GM12878 (cell line): ENCODE data around the gene CRELD2. TPM values are rescaled to one million over a fixed set of nuclear protein-coding genes. Genes with fewer than 3 reads are reported as not detected.

Experiments
- ATAC-seq: fragments of 200-7000 bp; cut with Tn5 transposase; 3 replicates; pipeline ENCODE4 v1.9.1; 2020; ENCODE audit warnings: mild to moderate bottlenecking, moderate library complexity
- BruUV-seq: library from RNA; stranded (reverse); fragments of 400-500 nt; replicated peaks from 2 replicates; lab custom pipeline; 2021; lab: Mats Ljungman, UMichigan
- CTCF ChIA-PET: fragments of 300-600 bp; sonication (Branson Sonifier 250); formaldehyde crosslinking; extraction: SDS; loops from one replicate; lab custom pipeline; 2021; ENCODE audit warnings: inconsistent platforms; lab: Yijun Ruan, JAX
- POLR2A ChIA-PET: fragments of 350-600 bp; formaldehyde crosslinking; extraction: SDS; loops from one replicate; lab custom pipeline; 2021; ENCODE audit warnings: inconsistent platforms; lab: Charles Lee
- RAD21 ChIA-PET: fragments of 300-600 bp; sonication (Branson Sonifier 250); formaldehyde crosslinking; loops from one replicate; lab custom pipeline; 2023; ENCODE audit warnings: antibody characterized with exemption; ENCODE audit not compliant: unreplicated experiment; lab: Charles Lee
- SMC1A ChIA-PET: fragments of 300-600 bp; sonication (Branson Sonifier 250); formaldehyde crosslinking; loops from one replicate; lab custom pipeline; 2023; ENCODE audit not compliant: unreplicated experiment, uncharacterized antibody; lab: Charles Lee
- DNase-seq: peaks from one replicate; pipeline ENCODE4 v3.0.0-alpha.2; 2011; ENCODE audit warnings: low read depth, low spot score
- FAIRE-seq: peaks from 3 replicates; lab custom pipeline; 2011; peaks lifted over from hg19 to GRCh38; lab: Jason Lieb, UNC
- H2AFZ ChIP-seq: 2 replicates; pipeline ENCODE4 v1.6.0; 2011; ENCODE audit warnings: low read depth, low read length, control low read depth; ENCODE audit not compliant: control insufficient read depth
- H3K27ac ChIP-seq: 2 replicates; pipeline ENCODE4 v1.5.1; 2011; ENCODE audit warnings: control low read depth; ENCODE audit not compliant: control insufficient read depth, insufficient read depth
- H3K27me3 ChIP-seq, 2 experiments: replicated peaks in 1 of 2; 2 replicates each; pipeline versions ENCODE4 v1.6.0 to v1.6.1; 2011; ENCODE audit warnings: low read length in 1 of 2; ENCODE audit not compliant: control insufficient read depth in 2 of 2, insufficient read depth in 2 of 2
- H3K36me3 ChIP-seq, 2 experiments: 2 replicates each; pipeline ENCODE4 v1.5.1; 2011; ENCODE audit warnings: low read length in 1 of 2; ENCODE audit not compliant: control insufficient read depth in 2 of 2, insufficient read depth in 2 of 2
- H3K4me1 ChIP-seq: 2 replicates; pipeline ENCODE4 v1.6.1; 2011; ENCODE audit warnings: mild to moderate bottlenecking, low read length, moderate library complexity, mixed read lengths; ENCODE audit not compliant: control insufficient read depth, insufficient read depth
- H3K4me2 ChIP-seq: 2 replicates; pipeline ENCODE4 v1.6.0; 2011; ENCODE audit warnings: control low read depth; ENCODE audit not compliant: control insufficient read depth, insufficient read depth
- H3K4me3 ChIP-seq: fragments of 200-600 bp; sonication (generic); 2 replicates; pipeline ENCODE4 v1.5.1; 2016
- H3K79me2 ChIP-seq: 2 replicates; pipeline ENCODE4 v1.6.0; 2011; ENCODE audit warnings: low read length; ENCODE audit not compliant: control insufficient read depth, insufficient read depth
- H3K9ac ChIP-seq: 2 replicates; pipeline ENCODE4 v1.8.0; 2011; ENCODE audit warnings: low read length, control low read depth, mixed read lengths; ENCODE audit not compliant: control insufficient read depth, insufficient read depth
- H3K9me3 ChIP-seq: replicated peaks from 3 replicates; pipeline ENCODE4 v1.5.1; 2011; ENCODE audit warnings: mild to moderate bottlenecking, low read length; ENCODE audit not compliant: control insufficient read depth, insufficient read depth
- H4K20me1 ChIP-seq: 2 replicates; pipeline ENCODE4 v1.6.0; 2011; ENCODE audit not compliant: control insufficient read depth, insufficient read depth
- CBFB ChIP-seq: IDR thresholded peaks from 2 replicates; pipeline ENCODE4 v1.6.1; 2016; ENCODE audit warnings: antibody characterized with exemption, low read depth
- GABPA ChIP-seq: IDR thresholded peaks from 2 replicates; pipeline ENCODE4 v1.6.1; 2014; ENCODE audit warnings: antibody characterized with exemption, low read depth, mild to moderate bottlenecking, inconsistent platforms
- HDAC2 ChIP-seq: fragments of 200-600 bp; sonication (generic); IDR thresholded peaks from 2 replicates; pipeline ENCODE4 v1.6.1; 2017
- KAT2A ChIP-seq: conservative IDR thresholded peaks from 2 replicates; pipeline ENCODE4 v1.6.1; 2011; ENCODE audit warnings: low read depth, low read length; ENCODE audit not compliant: control insufficient read depth
- RBBP5 ChIP-seq: fragments of 200-600 bp; sonication (generic); conservative IDR thresholded peaks from 2 replicates; pipeline ENCODE4 v1.6.1; 2016
- RCOR1 ChIP-seq: conservative IDR thresholded peaks from 2 replicates; pipeline ENCODE4 v1.6.1; 2012; ENCODE audit warnings: low read depth, low read length, improper control_type of control experiment
- STAT3 ChIP-seq: IDR thresholded peaks from 2 replicates; pipeline ENCODE4 v1.6.1; 2011; ENCODE audit warnings: low read depth, low read length, improper control_type of control experiment
- SUPT20H ChIP-seq: IDR thresholded peaks from 2 replicates; pipeline ENCODE4 v1.6.1; 2011; ENCODE audit warnings: low read depth, mild to moderate bottlenecking, low read length, moderate library complexity, borderline replicate concordance; ENCODE audit not compliant: control insufficient read depth
- SUZ12 ChIP-seq: fragments of 200-600 bp; sonication (generic); IDR thresholded peaks from one replicate; pipeline ENCODE4 v1.6.1; 2018; ENCODE audit warnings: antibody characterized with exemption, mild to moderate bottlenecking; ENCODE audit not compliant: unreplicated experiment
- ZZZ3 ChIP-seq: IDR thresholded peaks from 2 replicates; pipeline ENCODE4 v1.6.1; 2011; ENCODE audit warnings: low read depth; ENCODE audit not compliant: control insufficient read depth, insufficient read length
- WGBS: methylation state at CpG from one replicate; pipeline ENCODE4 v1.1.6; 2016; ENCODE audit warnings: low lambda C conversion rate; ENCODE audit not compliant: insufficient replicate concordance, insufficient coverage; ENCODE audit errors: missing lambda C conversion rate; 5-methylcytosine and 5-hydroxymethylcytosine counted together
- in situ Hi-C: fragments of 300-500 bp; cut with MboI; formaldehyde crosslinking; loops from 9 replicates; pipeline ENCODE4 v1.14.3; 2018; ENCODE audit warnings: mixed read lengths
- intact Hi-C: fragments of 100-400 bp; cut with micrococcal nuclease; formaldehyde crosslinking; loops from one replicate; pipeline ENCODE4 v1.14.2; 2022; ENCODE audit not compliant: unreplicated experiment
- polyA plus RNA-seq, 11 experiments: library from polyadenylated mRNA; depleted of rRNA in 4 of 11; unstranded in 6 of 11; stranded (reverse) in 5 of 11; fragments of >200 nt; fragmentation: Nextera tagmentation in 4 of 11; fragmentation: Illumina TruSeq in 1 of 11; extraction: Ambion mirVana in 4 of 11; extraction: Trizol in 1 of 11; gene quantifications; 1 replicate in 1 of 11; 2 replicates in 10 of 11; pipeline versions ENCODE4 v1.2.1 to v1.2.3, GENCODE V29; 2011 to 2016; ENCODE audit warnings: inconsistent platforms in 2 of 11, missing spikeins in 2 of 11, low read depth in 1 of 11
- total RNA-seq, 4 experiments: library from RNA; depleted of rRNA in 3 of 4; stranded (reverse); fragments of >200 nt in 3 of 4; fragmentation: Illumina TruSeq in 1 of 4; extraction: Trizol in 1 of 4; gene quantifications; 2 replicates each; pipeline versions ENCODE4 v1.2.1 to v1.2.3, GENCODE V29; 2013 to 2021

CRELD2 gene
- total and polyA plus RNA-seq, 10 of the 15 experiments (the other 5 are each of a cell fraction or from before 2014, with no cell fraction given) = 9.4 to 111 (median 25.9) TPM

GRCh38 chr22:49969751-49970527, 51.5 kb downstream of the CRELD2 start:
- TF ChIP-seq HDAC2 (no peak), RBBP5 (no peak), CBFB (no peak), SUPT20H (no peak), GABPA (no peak), KAT2A (no peak), ZZZ3 (no peak), RCOR1 (no peak), STAT3 (no peak), SUZ12 (no peak)
- POLR2A ChIA-PET = interaction anchor here (1.1 to 1.8 kb wide), 2 partner anchors 8 to 34 kb away, joined by 4 to 10 read pairs; no protein-coding TSS in a partner anchor
- Histone ChIP-seq H3K9ac (no peak overlapping the region), H3K27ac (peak overlapping the region; percentile 89), H3K9me3 (no peaks in the 10 kb centered on the region), H3K27me3 (no peaks in the 10 kb centered on the region), H3K36me3 (peaks cover 1 to 4% of the 10 kb centered on the region in 2 experiments; a peak in 3 of 4 replicates), H3K4me3 (no peak overlapping the region), H3K4me1 (peaks cover 37% of the 10 kb centered on the region), H2AFZ (no peak overlapping the region), H3K79me2 (peaks cover 13% of the 10 kb centered on the region), H3K4me2 (peak overlapping the region; percentile 96; the same call in 1 of the 2 replicates), H4K20me1 (0 out of 2 replicates have a peak, but pooled peaks cover under 1% of the 10 kb centered on the region)
- in situ Hi-C loops (loop anchor here (10.0 kb wide), 1 partner anchor 565 kb away; the partner anchor contains the start of gene TYMP), intact Hi-C loops (loop anchor here (2.0 kb wide), 1 partner anchor 39 kb away; no protein-coding TSS in a partner anchor)
- no TSS peak for BruUV-seq
- RAD21 ChIA-PET = interaction anchor here (1.1 to 1.6 kb wide), 3 partner anchors 8 to 61 kb away, joined by 4 to 6 read pairs (median 6); no protein-coding TSS in a partner anchor
- no peak for ATAC-seq
- CTCF ChIA-PET = interaction anchor here (1.0 kb wide), 1 partner anchor 39 kb away, joined by 3 read pairs; no protein-coding TSS in a partner anchor
- DNase-seq = no peak
- SMC1A ChIA-PET = no interaction called here
- WGBS = 72% methylated on average over 8 of the region's 8 CpGs
- FAIRE-seq = no peak
